H1 (cell line): ENCODE results near the gene SYNDIG1. TPM values are rescaled to one million over a fixed set of nuclear protein-coding genes. Genes with fewer than 3 reads are reported as not detected.

Source experiments
- CTCF ChIA-PET: fragments of 300-600 bp; sonication (Branson Sonifier 250); formaldehyde crosslinking; loops from one replicate; lab custom pipeline; 2021; ENCODE audit not compliant: partially characterized antibody; lab: Charles Lee
- POLR2A ChIA-PET: fragments of 300-600 bp; sonication (Branson Sonifier 250); formaldehyde crosslinking; loops from one replicate; lab custom pipeline; 2021; ENCODE audit warnings: inconsistent platforms; ENCODE audit not compliant: partially characterized antibody; lab: Charles Lee
- DNase-seq, 2 experiments: peaks; one replicate each; pipeline versions ENCODE4 v3.0.0 to v3.0.0-alpha.2; 2010 to 2022; ENCODE audit warnings: low spot score in 2 of 2, low read depth in 1 of 2, mixed read lengths in 1 of 2
- FAIRE-seq: peaks from 2 replicates; lab custom pipeline; 2011; peaks lifted over from hg19 to GRCh38; lab: Jason Lieb, UNC
- H2AFZ ChIP-seq: 2 replicates; pipeline ENCODE4 v1.8.1; 2012; ENCODE audit warnings: low read length, inconsistent platforms
- H2AK5ac ChIP-seq: 2 replicates; pipeline ENCODE4 v1.6.1; 2013; ENCODE audit warnings: low read depth, low read length
- H2BK120ac ChIP-seq: replicated peaks from 2 replicates; pipeline ENCODE3; 2013; ENCODE audit warnings: low read depth, low read length, inconsistent platforms
- H2BK12ac ChIP-seq: 2 replicates; pipeline ENCODE4 v1.6.1; 2013; ENCODE audit warnings: low read depth, low read length
- H2BK15ac ChIP-seq: 2 replicates; pipeline ENCODE4 v1.6.1; 2013; ENCODE audit warnings: low read length
- H2BK20ac ChIP-seq: 2 replicates; pipeline ENCODE4 v1.6.1; 2013; ENCODE audit warnings: low read length
- H2BK5ac ChIP-seq: 2 replicates; pipeline ENCODE4 v1.6.1; 2013; ENCODE audit warnings: low read depth, low read length
- H3K14ac ChIP-seq: 2 replicates; pipeline ENCODE4 v1.6.1; 2013; ENCODE audit warnings: inconsistent platforms; ENCODE audit not compliant: insufficient read length
- H3K18ac ChIP-seq: 2 replicates; pipeline ENCODE4 v1.6.1; 2013; ENCODE audit warnings: low read length; ENCODE audit errors: extremely low read depth
- H3K23ac ChIP-seq: 2 replicates; pipeline ENCODE4 v1.6.1; 2013; ENCODE audit warnings: inconsistent platforms; ENCODE audit not compliant: insufficient read length
- H3K23me2 ChIP-seq: 2 replicates; pipeline ENCODE4 v1.6.1; 2013; ENCODE audit warnings: low read depth, low read length
- H3K27ac ChIP-seq: 2 replicates; pipeline ENCODE4 v1.6.1; 2011; ENCODE audit warnings: low read depth, low read length, inconsistent platforms
- H3K27me3 ChIP-seq, 4 experiments: replicated peaks in 1 of 4; 1 replicate in 1 of 4; 2 replicates in 3 of 4; pipeline versions ENCODE4 v1.6.1 to v1.8.1; 2011 to 2013; ENCODE audit warnings: low read length in 3 of 4, mild to moderate bottlenecking in 3 of 4, inconsistent platforms in 2 of 4, mixed read lengths in 2 of 4, moderate library complexity in 1 of 4; ENCODE audit not compliant: control insufficient read depth in 3 of 4, insufficient read depth in 3 of 4; ENCODE audit errors: extremely low read depth in 1 of 4
- H3K36me3 ChIP-seq, 4 experiments: 2 replicates each; pipeline versions ENCODE4 v1.6.1 to v1.8.1; 2011 to 2013; ENCODE audit warnings: mild to moderate bottlenecking in 4 of 4, low read length in 3 of 4, moderate library complexity in 2 of 4, control low read depth in 1 of 4, inconsistent platforms in 1 of 4; ENCODE audit not compliant: insufficient read depth in 4 of 4, control insufficient read depth in 2 of 4
- H3K4ac ChIP-seq: replicated peaks from 2 replicates; pipeline ENCODE3; 2013; ENCODE audit warnings: low read length, low read depth, mixed read lengths, inconsistent platforms; ENCODE audit not compliant: insufficient read length
- H3K4me1 ChIP-seq, 4 experiments: replicated peaks in 1 of 4; 1 replicate in 1 of 4; 2 replicates in 3 of 4; pipeline versions ENCODE4 v1.6.1 to v1.8.1; 2011 to 2013; ENCODE audit warnings: low read length in 3 of 4, inconsistent platforms in 2 of 4, mixed read lengths in 1 of 4; ENCODE audit not compliant: insufficient read depth in 4 of 4, control insufficient read depth in 3 of 4
- H3K4me2 ChIP-seq, 2 experiments: 2 replicates each; pipeline versions ENCODE4 v1.6.1 to v1.8.1; 2011 to 2013; ENCODE audit warnings: low read depth in 2 of 2, low read length in 2 of 2, control low read depth in 1 of 2, inconsistent platforms in 1 of 2, mild to moderate bottlenecking in 1 of 2; ENCODE audit not compliant: insufficient read depth in 1 of 2
- H3K4me3 ChIP-seq, 4 experiments: fragments of 200-600, 300-600 bp in 1 of 4; sonication (generic), shearing (Covaris generic), sonication (Bioruptor Twin) in 1 of 4; 2 replicates each; pipeline versions ENCODE4 v1.5.1 to v1.8.1; 2011 to 2016; ENCODE audit warnings: low read length in 4 of 4, low read depth in 3 of 4, control low read depth in 2 of 4, inconsistent platforms in 2 of 4, mild to moderate bottlenecking in 2 of 4, mixed read lengths in 1 of 4, moderate library complexity in 1 of 4; ENCODE audit not compliant: insufficient read depth in 2 of 4; ENCODE audit errors: extremely low read depth in 1 of 4
- H3K56ac ChIP-seq: replicated peaks from 2 replicates; pipeline ENCODE3; 2013; ENCODE audit warnings: low read depth, mild to moderate bottlenecking, mixed read lengths, low read length, inconsistent platforms; ENCODE audit not compliant: insufficient read length
- H3K79me1 ChIP-seq: 2 replicates; pipeline ENCODE4 v1.6.1; 2013; ENCODE audit warnings: low read depth, low read length, control low read depth
- H3K79me2 ChIP-seq, 2 experiments: 2 replicates each; pipeline versions ENCODE4 v1.6.1 to v1.8.1; 2012 to 2013; ENCODE audit warnings: low read length in 2 of 2, mild to moderate bottlenecking in 2 of 2, inconsistent platforms in 1 of 2; ENCODE audit not compliant: insufficient read depth in 2 of 2, control insufficient read depth in 1 of 2
- H3K9ac ChIP-seq, 4 experiments: replicated peaks in 1 of 4; 1 replicate in 1 of 4; 2 replicates in 3 of 4; pipeline versions ENCODE4 v1.6.1 to v1.8.1; 2011 to 2013; ENCODE audit warnings: low read depth in 3 of 4, low read length in 3 of 4, control low read depth in 2 of 4, mild to moderate bottlenecking in 2 of 4, moderate library complexity in 2 of 4, inconsistent platforms in 1 of 4; ENCODE audit errors: extremely low read depth in 1 of 4
- H3K9me3 ChIP-seq, 2 experiments: 2 replicates each; pipeline versions ENCODE4 v1.6.1 to v1.8.1; 2012 to 2013; ENCODE audit warnings: mild to moderate bottlenecking in 2 of 2, moderate library complexity in 2 of 2, control low read depth in 1 of 2, inconsistent platforms in 1 of 2, low read depth in 1 of 2, low read length in 1 of 2, mixed read lengths in 1 of 2; ENCODE audit not compliant: insufficient read depth in 2 of 2
- H4K20me1 ChIP-seq, 2 experiments: replicated peaks in 1 of 2; 2 replicates each; pipeline versions ENCODE3 to v1.8.1; 2011 to 2013; ENCODE audit warnings: inconsistent platforms in 2 of 2, low read length in 2 of 2, mild to moderate bottlenecking in 1 of 2; ENCODE audit not compliant: insufficient read depth in 2 of 2, control insufficient read depth in 1 of 2
- H4K5ac ChIP-seq: 2 replicates; pipeline ENCODE4 v1.6.1; 2013; ENCODE audit warnings: low read length, low read depth, mixed read lengths, inconsistent platforms; ENCODE audit not compliant: insufficient read length
- H4K8ac ChIP-seq: 2 replicates; pipeline ENCODE4 v1.8.0; 2013; ENCODE audit warnings: mild to moderate bottlenecking, moderate library complexity, low read length, inconsistent platforms; ENCODE audit not compliant: insufficient read depth; ENCODE audit errors: extremely low read depth
- H4K91ac ChIP-seq: replicated peaks from 2 replicates; pipeline ENCODE3; 2013; ENCODE audit warnings: low read length, mixed read lengths, inconsistent platforms; ENCODE audit not compliant: insufficient read length
- BACH1 ChIP-seq: IDR thresholded peaks from 2 replicates; pipeline ENCODE4 v1.6.1; 2012; ENCODE audit warnings: low read length, improper control_type of control experiment
- BCL11A ChIP-seq, 2 experiments: IDR thresholded peaks; one replicate each; pipeline ENCODE4 v1.6.1; 2011; ENCODE audit warnings: low read depth in 2 of 2, low read length in 2 of 2, mild to moderate bottlenecking in 2 of 2
- GTF2F1 ChIP-seq: IDR thresholded peaks from 2 replicates; pipeline ENCODE4 v1.6.1; 2012; ENCODE audit warnings: low read depth, low read length, improper control_type of control experiment, borderline replicate concordance
- KDM1A ChIP-seq: fragments of 200-600, 300-600 bp; sonication (generic); IDR thresholded peaks from 2 replicates; pipeline ENCODE4 v1.7.1; 2016; ENCODE audit warnings: mild to moderate bottlenecking, low read length, borderline replicate concordance
- KDM4A ChIP-seq: IDR thresholded peaks from one replicate; pipeline ENCODE4 v1.7.1; 2012; ENCODE audit warnings: low read depth, mild to moderate bottlenecking, moderate library complexity, low read length, inconsistent platforms; ENCODE audit not compliant: severe bottlenecking
- KDM5A ChIP-seq: fragments of 200-600 bp; IDR thresholded peaks from 2 replicates; pipeline ENCODE4 v1.7.1; 2012; ENCODE audit warnings: mild to moderate bottlenecking, low read length, inconsistent platforms, mixed read lengths
- NANOG ChIP-seq: IDR thresholded peaks from 2 replicates; pipeline ENCODE4 v1.6.1; 2011; ENCODE audit warnings: low read length, low read depth, mild to moderate bottlenecking, inconsistent platforms; ENCODE audit not compliant: insufficient read depth, poor library complexity, severe bottlenecking
- RBBP5 ChIP-seq: IDR thresholded peaks from 2 replicates; pipeline ENCODE4 v1.7.1; 2012; ENCODE audit warnings: low read depth, mild to moderate bottlenecking, inconsistent platforms, low read length, moderate library complexity, borderline replicate concordance
- SAP30 ChIP-seq: fragments of 300-600 bp; sonication (generic); IDR thresholded peaks from 2 replicates; pipeline ENCODE4 v1.7.1; 2012; ENCODE audit warnings: low read length, moderate library complexity, mild to moderate bottlenecking, inconsistent platforms; ENCODE audit not compliant: insufficient read depth, insufficient replicate concordance
- TAF1 ChIP-seq: IDR thresholded peaks from 2 replicates; pipeline ENCODE4 v1.6.1; 2011; ENCODE audit warnings: mild to moderate bottlenecking, low read depth, low read length
- TBP ChIP-seq: IDR thresholded peaks from 2 replicates; pipeline ENCODE4 v1.6.1; 2011; ENCODE audit warnings: low read depth, low read length, improper control_type of control experiment
- WGBS, 2 experiments: shearing (Covaris generic) in 1 of 2; methylation state at CpG; one replicate each; pipeline versions ENCODE4 v1.1.6 to v1.1.7; 2013 to 2015; ENCODE audit warnings: low lambda C conversion rate in 2 of 2, mixed read lengths in 2 of 2, inconsistent platforms in 1 of 2, low coverage in 1 of 2, missing lambda C conversion rate in 1 of 2; ENCODE audit not compliant: insufficient replicate concordance in 2 of 2, insufficient coverage in 1 of 2, insufficient read length in 1 of 2; ENCODE audit errors: extremely low coverage in 1 of 2, missing lambda C conversion rate in 1 of 2; 5-methylcytosine and 5-hydroxymethylcytosine counted together
- polyA plus RNA-seq, 7 experiments: library from polyadenylated mRNA; depleted of rRNA in 3 of 7; stranded (reverse) in 5 of 7; unstranded in 2 of 7; fragments of >200 nt in 5 of 7; fragments of 200-250 nt in 2 of 7; gene quantifications; 1 replicate in 5 of 7; 2 replicates in 1 of 7; 4 replicates in 1 of 7; pipeline versions ENCODE4 v1.2.1 to v1.2.3, GENCODE V29; 2011 to 2013; ENCODE audit warnings: missing spikeins in 2 of 7, mixed read lengths in 2 of 7
- total RNA-seq: library from RNA; stranded (reverse); fragmentation: NEBNext Ultra II Directional; extraction: Animal tissue kit (Norgen Biotek cat#: 25700); gene quantifications from 2 replicates; pipeline ENCODE4 v1.2.1, GENCODE V29; 2021

SYNDIG1 gene
- total and polyA plus RNA-seq, 2 of the 8 experiments (the other 6 are each of a cell fraction or from before 2014, with no cell fraction given): 6.5 to 7.8 TPM

DNA sequence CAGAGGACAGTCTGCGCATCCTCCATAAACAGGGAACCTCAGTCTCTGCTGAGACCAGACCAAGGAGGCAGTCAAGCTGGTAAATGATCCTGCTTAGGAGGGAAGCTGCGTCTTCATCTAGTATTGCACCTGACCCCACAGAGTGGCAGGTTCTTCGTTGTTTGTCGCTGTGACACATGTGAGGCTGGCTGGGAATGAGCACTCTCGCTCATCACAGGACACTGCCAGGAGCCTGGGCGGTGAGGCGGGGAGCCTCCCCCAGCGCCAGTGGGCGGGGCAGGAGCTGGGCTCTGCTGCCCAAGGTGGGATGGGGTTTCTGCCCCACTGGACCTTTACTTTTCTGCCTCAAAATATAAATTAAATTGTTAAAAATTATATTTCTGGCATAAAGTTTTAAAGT is 48.4 kb upstream of the SYNDIG1 start:
- no peaks in the 10 kb centered on the region for H3K23me2 ChIP-seq
- H3K4me2 ChIP-seq: no peak overlapping the region
- H3K4me1 ChIP-seq: peaks cover 0 to 15% (median 7%) of the 10 kb centered on the region in 4 experiments; a peak in 5 of 7 replicates
- H2BK120ac ChIP-seq: no peak overlapping the region
- no peak overlapping the region for H2BK5ac ChIP-seq
- H3K9ac ChIP-seq: no peak overlapping the region
- 81% methylated on average over 9 of the region's 9 CpGs; no CpG with 5 or more reads in 1 of the 2 experiments for WGBS, 2 experiments
- H3K36me3 ChIP-seq: no peaks in the 10 kb centered on the region
- no peak overlapping the region for H2AK5ac ChIP-seq
- no peak overlapping the region for H4K91ac ChIP-seq
- H3K9me3 ChIP-seq: peaks cover 7 to 10% of the 10 kb centered on the region in 2 experiments; a peak in 3 of 4 replicates
- H3K18ac ChIP-seq: no peak overlapping the region
- ChIA-PET CTCF (no interaction called here), POLR2A (no interaction called here)
- no peak overlapping the region for H3K27ac ChIP-seq
- H3K27me3 ChIP-seq: no peaks in the 10 kb centered on the region
- H3K4ac ChIP-seq: no peak overlapping the region
- H3K4me3 ChIP-seq: no peak overlapping the region
- H2BK12ac ChIP-seq: 0 out of 2 replicates have a peak overlapping the region, but pooled peaks have one; percentile 5
- no peak overlapping the region for H4K8ac ChIP-seq
- no peak for FAIRE-seq
- no peak for TF ChIP-seq BACH1
- no peak for TF ChIP-seq RBBP5
- no peak for TF ChIP-seq NANOG
- TF ChIP-seq KDM4A: no peak
- TF ChIP-seq TBP: no peak
- TF ChIP-seq KDM5A: no peak
- TF ChIP-seq SAP30: no peak
- no peak for TF ChIP-seq BCL11A (IDR thresholded peaks at IDR 0.05; ENCODE audit: low read depth in 2 of 2, low read length in 2 of 2)
- TF ChIP-seq KDM1A: no peak
- TF ChIP-seq TAF1: no peak
- TF ChIP-seq GTF2F1: no peak
- no peaks in the 10 kb centered on the region for H3K79me1 ChIP-seq
- H4K5ac ChIP-seq: no peak overlapping the region
- H4K20me1 ChIP-seq: no peaks in the 10 kb centered on the region
- no peak overlapping the region for H2BK20ac ChIP-seq
- H3K56ac ChIP-seq: no peak overlapping the region
- H3K79me2 ChIP-seq: no peaks in the 10 kb centered on the region
- H3K14ac ChIP-seq: no peak overlapping the region
- no peak overlapping the region for H3K23ac ChIP-seq
- H2AFZ ChIP-seq: no peak overlapping the region
- DNase-seq: no peak
- no peak overlapping the region for H2BK15ac ChIP-seq
